Panc1 (cell line): ENCODE data around the gene EIF6. TPM values are rescaled to one million over a fixed set of nuclear protein-coding genes. Genes with fewer than 3 reads are reported as not detected.
A peak's percentile ranks its signal among the peaks of the same experiment; 100 is the strongest.

Experiments
- ATAC-seq: fragments of 200-7000 bp; cut with Tn5 transposase; 2 replicates; pipeline ENCODE4 v1.9.1; 2020; ENCODE audit warnings: mild to moderate bottlenecking, moderate library complexity
- BruUV-seq: library from RNA; stranded (reverse); fragments of 400-500 nt; replicated peaks from 2 replicates; lab custom pipeline; 2021; lab: Mats Ljungman, UMichigan
- CTCF ChIA-PET: fragments of 300-600 bp; sonication (Branson Sonifier 250); formaldehyde crosslinking; loops from one replicate; lab custom pipeline; 2022; ENCODE audit warnings: antibody characterized with exemption; lab: Charles Lee
- POLR2A ChIA-PET: fragments of 300-600 bp; sonication (Branson Sonifier 250); formaldehyde crosslinking; loops from one replicate; lab custom pipeline; 2022; ENCODE audit warnings: antibody characterized with exemption; lab: Charles Lee
- DNase-seq: peaks from one replicate; pipeline ENCODE4 v3.0.0-alpha.2; 2010; ENCODE audit warnings: low read depth, low spot score
- H3K27ac ChIP-seq: 2 replicates; pipeline ENCODE4 v1.5.1; 2011; ENCODE audit warnings: mild to moderate bottlenecking, low read length, inconsistent platforms
- H3K27me3 ChIP-seq: fragments of 200-500 bp; sonication (Bioruptor generic); 2 replicates; pipeline ENCODE4 v1.6.0; 2014; ENCODE audit warnings: low read length, inconsistent platforms; ENCODE audit not compliant: control insufficient read depth, insufficient read depth
- H3K36me3 ChIP-seq: fragments of 200-500 bp; sonication (Bioruptor generic); 2 replicates; pipeline ENCODE4 v1.5.1; 2014; ENCODE audit warnings: inconsistent platforms, mild to moderate bottlenecking, low read length, moderate library complexity; ENCODE audit not compliant: control insufficient read depth, insufficient read depth
- H3K4me1 ChIP-seq: 2 replicates; pipeline ENCODE4 v1.5.1; 2011; ENCODE audit warnings: inconsistent platforms, mild to moderate bottlenecking, low read length, moderate library complexity; ENCODE audit not compliant: control insufficient read depth, insufficient read depth
- H3K4me3 ChIP-seq, 2 experiments: 2 replicates each; pipeline ENCODE4 v1.5.1; 2011 to 2012; ENCODE audit warnings: low read depth in 2 of 2, low read length in 2 of 2, mild to moderate bottlenecking in 2 of 2, inconsistent platforms in 1 of 2, moderate library complexity in 1 of 2
- H3K9me3 ChIP-seq: fragments of 200-500 bp; sonication (Bioruptor generic); 2 replicates; pipeline ENCODE4 v1.5.1; 2014; ENCODE audit warnings: low read depth, mild to moderate bottlenecking, inconsistent platforms, low read length, moderate library complexity; ENCODE audit not compliant: control insufficient read depth, insufficient read depth
- CTCF ChIP-seq: fragments of 450-650 bp; IDR thresholded peaks from 2 replicates; pipeline ENCODE4 v1.5.1; 2017; ENCODE audit warnings: mild to moderate bottlenecking
- POLR2AphosphoS5 ChIP-seq: IDR thresholded peaks from 2 replicates; pipeline ENCODE4 v1.6.1; 2012; ENCODE audit warnings: mild to moderate bottlenecking, low read depth, low read length, moderate library complexity
- SIN3A ChIP-seq: IDR thresholded peaks from 2 replicates; pipeline ENCODE4 v1.6.1; 2012; ENCODE audit warnings: low read depth, mild to moderate bottlenecking, low read length, moderate library complexity, borderline replicate concordance; ENCODE audit not compliant: insufficient read depth
- TCF7L2 ChIP-seq: IDR thresholded peaks from 2 replicates; pipeline ENCODE4 v1.6.1; 2011; ENCODE audit warnings: mild to moderate bottlenecking, low read depth, low read length, inconsistent platforms
- in situ Hi-C: cut with HindIII; loops from 2 replicates; pipeline ENCODE4 v1.10.0; 2016; ENCODE audit warnings: low sequenced_read_pairs, low pct_unique_long_range_greater_than_20kb
- intact Hi-C: fragments of 100-400 bp; cut with micrococcal nuclease; formaldehyde crosslinking; loops from one replicate; pipeline ENCODE4 v1.10.0; 2022; ENCODE audit not compliant: unreplicated experiment
- total RNA-seq: library from RNA; stranded (reverse); gene quantifications from one replicate; pipeline ENCODE4 v1.2.1, GENCODE V29; 2021; ENCODE audit not compliant: unreplicated experiment
- TF ChIP-seq, protein P1 (sequence below), 2 experiments: IDR thresholded peaks; 2 replicates each; pipeline ENCODE4 v1.6.1; 2011 to 2012; ENCODE audit warnings: low read depth in 2 of 2, control low read depth in 1 of 2, low read length in 1 of 2, mild to moderate bottlenecking in 1 of 2, moderate library complexity in 1 of 2; ENCODE audit not compliant: insufficient read depth in 1 of 2

The EIF6 gene
- total RNA-seq, 1 experiment from 2014 or later, result 258 TPM

DNA sequence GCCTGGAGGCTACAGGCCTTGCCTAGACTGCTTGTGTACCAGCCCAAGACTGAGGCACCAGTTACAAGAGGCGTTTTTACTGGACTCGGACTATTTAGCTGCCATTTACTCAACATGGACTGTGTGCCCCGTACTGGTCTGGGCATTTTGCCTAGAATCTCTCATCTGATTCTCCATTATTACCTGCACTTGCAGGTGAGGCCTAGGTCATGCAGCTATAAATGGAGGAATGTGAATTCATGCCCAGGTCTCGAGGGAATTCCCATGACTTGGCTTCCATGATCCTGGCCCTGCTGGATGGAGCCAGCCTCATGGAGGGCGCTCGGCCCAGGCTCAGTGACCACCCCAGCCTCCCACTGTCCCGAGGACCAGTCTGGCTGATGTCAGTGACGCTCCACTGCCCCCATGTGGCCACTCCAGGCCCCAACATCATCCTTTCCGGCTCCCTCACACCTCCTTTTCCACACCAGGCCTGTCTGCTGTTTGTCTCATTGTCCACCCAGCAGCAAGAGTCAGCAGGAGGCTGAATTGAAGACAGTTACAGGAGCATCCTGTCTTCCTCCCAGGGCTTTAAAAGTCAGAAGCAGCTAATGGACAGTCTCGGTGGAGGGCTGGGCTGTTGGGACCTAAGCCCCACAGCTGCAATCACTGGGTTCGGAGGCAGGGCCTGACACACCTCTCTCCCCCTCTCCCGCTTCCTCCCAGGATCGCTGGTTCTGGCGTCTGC lies 15.4 kb downstream of the EIF6 start:
- Histone ChIP-seq H3K4me1 (no peaks in the 10 kb centered on the region), H3K36me3 (no peaks in the 10 kb centered on the region), H3K9me3 (no peaks in the 10 kb centered on the region), H3K4me3 (no peak overlapping the region), H3K27ac (no peak overlapping the region), H3K27me3 (no peaks in the 10 kb centered on the region)
- ATAC-seq, result peak; percentile 81
- in situ Hi-C loops (no loop called here), intact Hi-C loops (loop anchor here (5.0 to 10.0 kb wide), 3 partner anchors 54 to 437 kb away; partner anchors contain the start of gene EDEM2)
- ChIA-PET CTCF (interaction anchor here (0.6 to 1.4 kb wide), 4 partner anchors 12 to 124 kb away, joined by 3 to 5 read pairs (median 4); partner anchors contain the start of gene EDEM2), POLR2A (interaction anchor here (0.6 kb wide), 1 partner anchor 186 kb away, joined by 13 read pairs; no protein-coding TSS in a partner anchor)
- no peak for DNase-seq
- no TSS peak for BruUV-seq
- TF ChIP-seq, protein P1, sequence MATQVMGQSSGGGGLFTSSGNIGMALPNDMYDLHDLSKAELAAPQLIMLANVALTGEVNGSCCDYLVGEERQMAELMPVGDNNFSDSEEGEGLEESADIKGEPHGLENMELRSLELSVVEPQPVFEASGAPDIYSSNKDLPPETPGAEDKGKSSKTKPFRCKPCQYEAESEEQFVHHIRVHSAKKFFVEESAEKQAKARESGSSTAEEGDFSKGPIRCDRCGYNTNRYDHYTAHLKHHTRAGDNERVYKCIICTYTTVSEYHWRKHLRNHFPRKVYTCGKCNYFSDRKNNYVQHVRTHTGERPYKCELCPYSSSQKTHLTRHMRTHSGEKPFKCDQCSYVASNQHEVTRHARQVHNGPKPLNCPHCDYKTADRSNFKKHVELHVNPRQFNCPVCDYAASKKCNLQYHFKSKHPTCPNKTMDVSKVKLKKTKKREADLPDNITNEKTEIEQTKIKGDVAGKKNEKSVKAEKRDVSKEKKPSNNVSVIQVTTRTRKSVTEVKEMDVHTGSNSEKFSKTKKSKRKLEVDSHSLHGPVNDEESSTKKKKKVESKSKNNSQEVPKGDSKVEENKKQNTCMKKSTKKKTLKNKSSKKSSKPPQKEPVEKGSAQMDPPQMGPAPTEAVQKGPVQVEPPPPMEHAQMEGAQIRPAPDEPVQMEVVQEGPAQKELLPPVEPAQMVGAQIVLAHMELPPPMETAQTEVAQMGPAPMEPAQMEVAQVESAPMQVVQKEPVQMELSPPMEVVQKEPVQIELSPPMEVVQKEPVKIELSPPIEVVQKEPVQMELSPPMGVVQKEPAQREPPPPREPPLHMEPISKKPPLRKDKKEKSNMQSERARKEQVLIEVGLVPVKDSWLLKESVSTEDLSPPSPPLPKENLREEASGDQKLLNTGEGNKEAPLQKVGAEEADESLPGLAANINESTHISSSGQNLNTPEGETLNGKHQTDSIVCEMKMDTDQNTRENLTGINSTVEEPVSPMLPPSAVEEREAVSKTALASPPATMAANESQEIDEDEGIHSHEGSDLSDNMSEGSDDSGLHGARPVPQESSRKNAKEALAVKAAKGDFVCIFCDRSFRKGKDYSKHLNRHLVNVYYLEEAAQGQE (IDR thresholded peaks at IDR 0.05; ENCODE audit: insufficient read depth in 1 of 2, low read depth in 2 of 2, low read length in 1 of 2), result no peak
- TF ChIP-seq CTCF, result peak; percentile 93

- peaks cover 6% of the 10 kb centered on the region; the same call in 1 of the 2 replicates for H3K4me1 ChIP-seq
- H3K27me3 ChIP-seq, result no peaks in the 10 kb centered on the region
- BruUV-seq, result no TSS peak
- H3K4me3 ChIP-seq, result no peak overlapping the region
- ATAC-seq, result no peak
- TF ChIP-seq TCF7L2, result no peak
- TF ChIP-seq, protein P1 (IDR thresholded peaks at IDR 0.05; ENCODE audit: insufficient read depth in 1 of 2, low read depth in 2 of 2, low read length in 1 of 2), result no peak
- TF ChIP-seq SIN3A, result no peak
- TF ChIP-seq POLR2AphosphoS5, result no peak
- no peak for TF ChIP-seq CTCF
- CTCF ChIA-PET, result no interaction called here
- no peak overlapping the region for H3K27ac ChIP-seq
- intact Hi-C loops, result loop anchor here (5.0 to 10.0 kb wide), 3 partner anchors 52 to 435 kb away; partner anchors contain the start of gene EDEM2
- H3K36me3 ChIP-seq, result no peaks in the 10 kb centered on the region
- H3K9me3 ChIP-seq, result no peaks in the 10 kb centered on the region
- in situ Hi-C loops, result no loop called here
- POLR2A ChIA-PET, result no interaction called here
- no peak for DNase-seq
Observed at GRCh38 chr20:35267092-35267491, 17.5 kb downstream of the EIF6 start.
